GM10847 (cell line): Measurements from ENCODE around the gene ALDH1A2.

Source experiments
- POLR2A ChIP-seq: IDR thresholded peaks from 2 replicates; pipeline ENCODE4 v1.6.1; 2011; ENCODE audit not compliant: insufficient read length; ENCODE audit errors: extremely low read depth

ALDH1A2 gene

GRCh38 chr15:57993409-57994145 is 71.9 kb downstream of the ALDH1A2 start:
- TF ChIP-seq POLR2A = no peak

- TF ChIP-seq POLR2A = no peak
Observed at GRCh38 chr15:57992761-57993355, 72.7 kb downstream of the ALDH1A2 start.

GRCh38 chr15:57973534-57973933 is 92.0 kb downstream of the ALDH1A2 start:
- no peak for TF ChIP-seq POLR2A

GRCh38 chr15:57972864-57973263 is 92.6 kb downstream of the ALDH1A2 start:
- TF ChIP-seq POLR2A = no peak

GRCh38 chr15:57969996-57970395 is 95.5 kb downstream of the ALDH1A2 start:
- TF ChIP-seq POLR2A = no peak

GRCh38 chr15:57969355-57969754 is 96.2 kb downstream of the ALDH1A2 start:
- TF ChIP-seq POLR2A = no peak

- TF ChIP-seq POLR2A = no peak
Observed at GRCh38 chr15:57962887-57963286, 102.6 kb downstream of the ALDH1A2 start.

- TF ChIP-seq POLR2A = no peak
Observed at GRCh38 chr15:57961919-57962318, 103.6 kb downstream of the ALDH1A2 start.

- no peak for TF ChIP-seq POLR2A
Observed at GRCh38 chr15:57957113-57957512, 108.4 kb downstream of the ALDH1A2 start.

GRCh38 chr15:57953874-57954273 is 111.6 kb downstream of the ALDH1A2 start:
- no peak for TF ChIP-seq POLR2A

GRCh38 chr15:57951328-57951932 is 114.1 kb downstream of the ALDH1A2 start:
- no peak for TF ChIP-seq POLR2A

- no peak for TF ChIP-seq POLR2A
Observed at GRCh38 chr15:57950381-57950946, 115.0 kb downstream of the ALDH1A2 start.

- no peak for TF ChIP-seq POLR2A
Observed at GRCh38 chr15:57949374-57949943, 116.1 kb downstream of the ALDH1A2 start.

GRCh38 chr15:57948351-57949289 is 116.9 kb downstream of the ALDH1A2 start:
- no peak for TF ChIP-seq POLR2A

GRCh38 chr15:57947781-57948180 is 117.7 kb downstream of the ALDH1A2 start:
- TF ChIP-seq POLR2A = no peak
